Measurements from ENCODE around the gene ITGAX. TPM values are rescaled to one million over a fixed set of nuclear protein-coding genes. Genes with fewer than 3 reads are reported as not detected.
"Not testable (repeated sequence)": the region's sequence is repeated elsewhere in the genome, so short reads cannot be mapped to it uniquely, and the experiment has no call there.

Gene ITGAX
- total RNA-seq, 4 donors from 2014 or later: 0.22 to 0.91 (median 0.56) TPM

DNA sequence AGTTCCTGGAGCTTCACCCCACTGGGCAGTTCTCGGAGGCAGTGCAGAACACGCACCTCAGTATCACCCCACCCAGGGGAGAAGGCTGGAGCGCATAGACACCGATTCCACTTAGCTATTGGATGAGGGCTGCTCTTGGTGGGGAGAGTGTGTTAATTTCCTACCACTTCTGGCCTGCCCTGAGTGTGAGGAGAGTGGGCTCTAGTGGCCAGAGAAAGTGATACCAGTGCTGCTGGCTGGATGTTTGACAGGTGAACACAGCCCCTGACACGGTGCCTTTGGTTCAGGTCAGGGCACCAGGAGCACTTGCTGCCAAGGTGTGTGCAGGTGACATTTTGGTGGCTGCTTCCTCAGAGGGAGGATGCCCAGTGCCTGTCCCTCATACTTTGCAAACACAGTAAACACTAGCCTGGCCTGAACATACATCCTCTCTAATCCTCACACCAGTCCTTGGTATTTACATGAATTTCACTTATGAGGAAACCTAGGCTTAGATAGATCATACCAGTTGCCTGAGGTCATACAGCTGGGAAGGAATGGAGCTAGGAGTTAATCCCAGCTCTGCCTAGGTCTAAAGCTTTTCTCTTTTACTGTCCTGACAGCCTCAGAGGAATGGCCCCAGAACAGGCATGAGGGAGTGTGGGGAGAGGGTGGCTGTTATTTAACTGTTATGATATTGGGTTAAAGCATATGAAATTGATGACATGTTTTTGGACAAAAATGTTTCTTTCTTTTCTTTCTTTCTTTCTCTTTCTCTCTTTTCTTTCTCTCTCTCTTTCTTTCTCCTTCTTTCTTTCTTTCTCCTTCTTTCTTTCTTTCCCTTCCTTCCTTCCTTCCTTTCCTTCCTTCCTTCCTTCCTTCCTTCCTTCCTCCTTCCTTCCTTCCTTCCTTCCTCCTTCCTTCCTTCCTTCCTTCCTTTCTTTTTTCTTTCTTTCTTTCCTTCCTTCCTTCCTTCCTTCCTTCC is 21.0 kb upstream of the ITGAX start:
- Histone ChIP-seq H3K27ac (no peak overlapping the region), H3K36me3 (no peaks in the 10 kb centered on the region), H3K4me1 (peaks cover 0 to 7% of the 10 kb centered on the region in 2 donors), H3K9me3 (no peaks in the 10 kb centered on the region), H3K4me3 (no peak overlapping the region), H3K27me3 (peaks cover 33 to 45% (median 38%) of the 10 kb centered on the region in 3 donors)
- in situ Hi-C loops (cut with MboI; ENCODE audit: low sequenced_read_pairs in 4 of 4): no loop called here
- ATAC-seq (no peak), DNase-seq (no peak)
- TF ChIP-seq POLR2A (IDR thresholded peaks at IDR 0.05): no peak
- TF ChIP-seq CTCF (IDR thresholded peaks at IDR 0.05 in 4 of 5, conservative IDR thresholded peaks at IDR 0.05 in 1 of 5): peak in 2 of 5 experiments; percentile 15 to 31
- intact Hi-C loops (cut with DNase I; ENCODE audit: low total_unique reads): no loop called here

DNA sequence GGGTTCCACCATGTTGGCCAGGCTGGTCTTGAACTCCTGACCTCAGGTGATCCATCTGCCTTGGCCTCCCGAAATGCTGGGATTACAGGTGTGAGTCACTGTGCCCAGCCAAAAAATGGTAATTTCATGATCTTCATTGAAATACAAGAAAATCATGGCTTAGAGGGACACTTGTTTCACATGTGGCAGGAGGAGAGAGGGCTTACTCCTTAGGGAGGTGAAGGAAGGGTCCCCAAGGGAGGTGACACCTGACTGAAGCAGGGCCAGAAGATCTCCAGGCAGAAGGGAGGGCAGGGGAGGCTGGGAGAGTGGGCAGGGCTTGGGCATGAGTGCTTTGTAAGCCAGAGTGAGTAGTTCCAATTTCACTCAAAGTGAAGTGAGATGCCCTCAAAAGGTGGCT is 20.0 kb upstream of the ITGAX start:
- Histone ChIP-seq H3K36me3 (no peaks in the 10 kb centered on the region), H3K9me3 (no peaks in the 10 kb centered on the region), H3K27me3 (peaks cover 23 to 35% (median 28%) of the 10 kb centered on the region in 3 donors), H3K27ac (no peak overlapping the region), H3K4me1 (peaks cover 0 to 7% of the 10 kb centered on the region in 2 donors), H3K4me3 (no peak overlapping the region)
- DNase-seq (no peak), ATAC-seq (no peak)
- intact Hi-C loops (cut with DNase I; ENCODE audit: low total_unique reads) (no loop called here), in situ Hi-C loops (cut with MboI; ENCODE audit: low sequenced_read_pairs in 4 of 4) (no loop called here)
- TF ChIP-seq CTCF (IDR thresholded peaks at IDR 0.05 in 4 of 5, conservative IDR thresholded peaks at IDR 0.05 in 1 of 5): no peak
- TF ChIP-seq POLR2A (IDR thresholded peaks at IDR 0.05): no peak

DNA sequence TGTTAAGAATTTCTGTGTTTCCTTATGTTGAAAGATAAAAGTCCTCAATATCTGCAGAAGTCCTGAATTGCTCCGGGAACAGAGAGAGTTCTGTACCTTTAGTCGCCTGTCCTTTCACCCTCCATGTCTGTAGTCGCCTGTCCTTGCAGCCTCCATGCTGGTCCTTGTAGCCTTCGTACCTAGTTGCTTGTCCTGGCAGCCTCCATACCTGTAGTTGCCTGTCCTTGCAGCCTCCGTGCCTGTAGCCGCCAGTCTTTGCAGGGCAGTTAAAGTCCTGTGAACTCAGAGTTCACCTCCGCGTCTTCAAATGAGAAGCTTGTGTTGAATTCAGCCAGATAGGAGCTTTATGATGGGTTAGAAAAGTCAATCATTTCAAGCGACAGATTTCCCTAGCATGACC is 19.5 kb upstream of the ITGAX start:
- Histone ChIP-seq H3K9me3 (no peaks in the 10 kb centered on the region), H3K36me3 (no peaks in the 10 kb centered on the region), H3K4me3 (no peak overlapping the region), H3K27ac (no peak overlapping the region), H3K4me1 (peaks cover 0 to 7% of the 10 kb centered on the region in 2 donors), H3K27me3 (peaks cover 18 to 31% (median 23%) of the 10 kb centered on the region in 3 donors)
- DNase-seq: no peak
- no peak for TF ChIP-seq CTCF (IDR thresholded peaks at IDR 0.05 in 4 of 5, conservative IDR thresholded peaks at IDR 0.05 in 1 of 5)
- TF ChIP-seq POLR2A (IDR thresholded peaks at IDR 0.05): no peak
- intact Hi-C loops (cut with DNase I; ENCODE audit: low total_unique reads) (no loop called here), in situ Hi-C loops (cut with MboI; ENCODE audit: low sequenced_read_pairs in 4 of 4) (no loop called here)
- no peak for ATAC-seq

- DNase-seq; in situ Hi-C loops (cut with MboI; ENCODE audit: low sequenced_read_pairs in 4 of 4); ATAC-seq: not testable (repeated sequence)
These were observed 16.8 kb upstream of the ITGAX start for GRCh38 chr16:31338166-31338685.

GRCh38 chr16:31344712-31345111 is 10.3 kb upstream of the ITGAX start:
- Histone ChIP-seq H3K27me3 (no peaks in the 10 kb centered on the region), H3K4me1 (no peaks in the 10 kb centered on the region), H3K9me3 (no peaks in the 10 kb centered on the region), H3K4me3 (no peak overlapping the region), H3K27ac (no peak overlapping the region), H3K36me3 (no peaks in the 10 kb centered on the region)
- TF ChIP-seq POLR2A (IDR thresholded peaks at IDR 0.05) (no peak), CTCF (IDR thresholded peaks at IDR 0.05 in 4 of 5, conservative IDR thresholded peaks at IDR 0.05 in 1 of 5) (no peak)
- in situ Hi-C loops (cut with MboI; ENCODE audit: low sequenced_read_pairs in 4 of 4): no loop called here
- intact Hi-C loops (cut with DNase I; ENCODE audit: low total_unique reads): no loop called here
- ATAC-seq (no peak), DNase-seq (no peak)

More at GRCh38 chr16:31338166-31338685, 16.8 kb upstream of the ITGAX start:
- intact Hi-C loops (cut with DNase I; ENCODE audit: low total_unique reads); H3K4me1 ChIP-seq; H3K27me3 ChIP-seq; H3K27ac ChIP-seq; H3K9me3 ChIP-seq; H3K36me3 ChIP-seq; H3K4me3 ChIP-seq: not testable (repeated sequence)

Data from gastrocnemius medialis (tissue), 4 donors.